GM19467 (cell line): ENCODE results near the gene COMMD1.
"Not testable (repeated sequence)": the region's sequence is repeated elsewhere in the genome, so short reads cannot be mapped to it uniquely, and the experiment has no call there.

ENCODE experiments used
- ATAC-seq: cut with Tn5 transposase; IDR thresholded peaks from one replicate; pipeline ENCODE4 v1.9.1; 2021; ENCODE audit warnings: mild to moderate bottlenecking, moderate library complexity; ENCODE audit not compliant: unreplicated experiment

COMMD1 gene

GRCh38 chr2:62133320-62133823 lies 227.9 kb downstream of the COMMD1 start:
- no peak for ATAC-seq

DNA sequence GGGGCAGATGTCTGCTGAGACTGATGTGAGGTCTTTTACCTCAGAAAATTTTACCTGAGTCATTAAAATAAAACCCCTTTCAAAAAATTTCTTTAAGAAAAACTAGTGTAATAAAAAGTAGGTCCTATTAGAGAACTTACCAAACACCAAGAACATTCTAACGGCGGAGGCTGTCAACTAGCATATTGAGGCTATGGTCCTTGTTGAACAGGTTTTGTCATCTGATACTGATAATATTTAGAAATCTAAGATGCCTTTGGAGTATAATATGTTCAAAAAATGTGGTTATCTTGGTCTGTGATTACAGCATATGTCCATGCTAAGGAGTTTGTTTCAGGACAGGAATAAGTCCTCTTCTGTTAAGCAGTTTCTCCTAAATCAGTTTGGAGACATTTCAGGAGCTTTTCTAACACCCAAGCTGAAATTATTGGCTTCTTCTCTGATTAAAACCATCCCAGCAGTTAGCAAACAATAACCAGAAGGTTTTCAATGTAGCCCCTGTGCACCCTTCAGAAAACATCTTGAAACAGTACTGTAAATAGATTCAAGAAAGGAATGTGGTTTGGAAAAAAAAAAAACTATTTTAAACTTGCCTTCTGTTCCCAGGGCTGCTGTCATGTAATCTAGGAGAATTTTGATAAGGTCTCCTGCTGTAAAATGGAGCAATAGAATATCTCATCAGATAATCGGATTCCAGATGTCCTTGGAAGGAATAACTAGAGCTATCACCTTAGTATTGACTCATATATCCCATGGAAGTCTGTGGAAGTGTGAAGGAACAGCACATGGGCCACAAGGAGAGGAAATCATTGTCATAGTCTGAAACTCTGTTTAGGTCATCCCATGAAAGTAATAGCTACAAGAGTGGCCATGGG lies 231.7 kb downstream of the COMMD1 start:
- ATAC-seq, result no peak

GRCh38 chr2:62140426-62141141 lies 235.1 kb downstream of the COMMD1 start:
- ATAC-seq, result peak; percentile 47

- no peak for ATAC-seq
Measured at GRCh38 chr2:62141142-62141740, 235.8 kb downstream of the COMMD1 start.

DNA sequence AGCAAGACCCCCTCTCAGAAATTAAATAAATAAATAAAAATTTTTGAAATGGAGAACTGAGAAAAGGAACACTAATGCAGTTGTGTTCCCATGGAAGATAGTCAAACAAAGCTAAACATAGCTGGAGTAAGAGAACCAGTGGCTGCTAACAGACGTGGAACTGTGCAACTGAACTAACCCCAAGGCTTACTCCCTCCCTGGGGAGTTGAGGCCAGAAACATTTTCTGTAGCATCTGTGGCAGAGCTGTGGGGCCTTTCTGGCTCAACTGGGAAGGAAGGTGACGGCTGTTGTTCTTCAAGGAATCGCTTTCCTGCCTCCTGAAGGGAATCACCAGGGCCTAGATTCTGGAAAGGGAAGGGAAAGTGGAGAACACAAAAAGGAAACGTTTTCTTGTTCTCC lies 236.6 kb downstream of the COMMD1 start:
- ATAC-seq, result no peak

GRCh38 chr2:62143696-62144095 lies 238.2 kb downstream of the COMMD1 start:
- ATAC-seq, result no peak

DNA sequence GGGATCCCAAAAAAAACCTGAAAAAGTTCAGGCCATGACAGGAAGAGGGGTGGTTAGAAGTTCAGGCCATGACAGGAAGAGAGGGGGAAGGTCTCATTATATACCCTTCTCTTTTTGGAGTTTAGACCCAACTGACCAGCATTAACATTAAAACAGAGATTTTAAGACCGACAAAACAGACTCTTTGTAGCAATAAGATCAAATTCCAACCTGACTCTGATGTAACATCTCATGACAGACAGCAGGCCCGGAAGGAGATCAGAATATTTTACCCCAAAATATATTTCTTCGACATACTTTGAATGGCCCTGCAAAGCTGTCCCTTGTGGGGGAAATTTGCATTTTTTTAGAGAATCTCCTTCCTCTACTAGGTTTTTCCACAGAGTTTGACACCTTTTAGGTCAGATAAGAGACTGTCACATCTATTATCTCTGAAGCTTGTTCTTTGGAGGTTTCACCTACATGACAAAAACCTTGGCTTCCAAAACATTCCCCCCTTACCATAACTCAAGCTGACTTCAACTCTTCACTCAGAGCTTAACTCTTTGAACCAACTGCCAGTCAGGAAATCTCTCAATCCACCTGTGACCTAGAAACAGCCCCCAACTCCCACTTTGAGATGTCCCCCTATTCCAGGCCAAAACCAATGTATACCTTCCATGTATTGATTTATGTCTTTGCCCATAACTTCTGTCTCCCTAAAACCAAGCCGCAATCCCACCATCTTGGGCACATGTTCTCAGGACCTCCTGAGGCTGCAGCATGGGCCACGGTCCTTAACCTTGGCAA lies 239.4 kb downstream of the COMMD1 start:
- no peak for ATAC-seq

DNA sequence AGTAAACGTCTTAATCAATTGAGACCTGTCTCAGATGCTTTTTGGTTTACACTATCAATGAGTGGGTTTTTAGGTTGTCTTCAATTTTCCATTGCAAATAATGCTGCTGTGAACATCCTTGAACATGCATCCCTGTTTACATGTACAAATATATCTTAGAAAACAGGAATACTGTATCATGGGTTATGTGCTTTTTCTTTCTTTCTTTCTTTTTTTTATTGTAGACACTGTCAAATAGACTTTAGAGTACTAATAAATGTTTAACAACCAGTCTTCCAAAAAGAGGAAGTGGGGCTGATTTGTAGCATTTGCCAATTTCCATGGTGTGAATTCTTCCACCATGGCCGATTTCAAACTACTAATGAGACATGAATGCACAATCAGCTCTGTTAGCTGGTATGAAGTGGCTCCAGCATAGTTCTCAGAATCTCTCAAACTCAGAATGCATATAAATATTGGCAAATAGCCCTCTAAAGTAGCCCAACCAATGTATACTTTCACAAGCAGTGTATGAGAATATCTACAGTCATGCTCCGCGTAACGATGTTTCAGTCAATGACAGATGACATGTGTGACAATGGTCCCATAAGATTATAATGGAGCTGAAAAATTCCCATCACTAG lies 240.1 kb downstream of the COMMD1 start:
- no peak for ATAC-seq

GRCh38 chr2:62146790-62147189 lies 241.3 kb downstream of the COMMD1 start:
- not testable (repeated sequence) for ATAC-seq

GRCh38 chr2:62147610-62148301 lies 242.3 kb downstream of the COMMD1 start:
- ATAC-seq, result no peak

GRCh38 chr2:62149708-62150107 lies 244.2 kb downstream of the COMMD1 start:
- ATAC-seq, result no peak

DNA sequence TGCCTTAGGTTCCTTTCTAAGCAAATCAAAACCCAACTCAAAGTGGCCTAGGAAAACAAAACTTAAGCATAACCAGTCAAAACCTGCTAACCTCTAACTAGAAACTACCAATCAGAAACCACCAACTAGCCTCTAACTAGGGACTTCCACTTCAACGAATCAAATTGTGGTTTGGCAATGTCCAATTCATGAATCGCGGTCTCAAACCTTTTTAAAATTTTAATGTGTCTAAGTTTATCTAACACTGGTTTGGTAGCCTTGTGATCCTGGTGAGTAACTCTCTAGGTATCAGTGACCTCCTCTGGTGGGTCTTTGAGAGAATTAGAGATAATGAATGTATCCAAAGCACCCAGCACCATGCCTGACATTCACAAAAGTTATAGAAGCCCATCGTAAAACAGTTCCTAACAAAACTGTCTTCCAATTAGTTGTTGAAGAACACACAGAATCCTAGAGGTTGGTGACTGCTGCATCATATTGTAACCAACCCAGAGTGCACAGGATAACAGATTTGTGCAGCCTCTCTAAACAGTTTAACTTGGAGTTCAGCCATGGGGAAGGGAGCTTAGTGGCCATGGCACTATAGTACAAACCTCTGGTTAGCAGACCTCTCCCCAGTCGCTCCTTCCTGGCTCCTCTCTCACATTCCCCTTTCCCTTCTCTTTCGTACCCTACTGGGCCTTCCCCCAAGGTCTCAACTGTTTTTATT lies 245.3 kb downstream of the COMMD1 start:
- no peak for ATAC-seq

- ATAC-seq, result no peak
Measured at GRCh38 chr2:62151306-62151638, 245.8 kb downstream of the COMMD1 start.

GRCh38 chr2:62152000-62152399 lies 246.5 kb downstream of the COMMD1 start:
- ATAC-seq, result no peak

DNA sequence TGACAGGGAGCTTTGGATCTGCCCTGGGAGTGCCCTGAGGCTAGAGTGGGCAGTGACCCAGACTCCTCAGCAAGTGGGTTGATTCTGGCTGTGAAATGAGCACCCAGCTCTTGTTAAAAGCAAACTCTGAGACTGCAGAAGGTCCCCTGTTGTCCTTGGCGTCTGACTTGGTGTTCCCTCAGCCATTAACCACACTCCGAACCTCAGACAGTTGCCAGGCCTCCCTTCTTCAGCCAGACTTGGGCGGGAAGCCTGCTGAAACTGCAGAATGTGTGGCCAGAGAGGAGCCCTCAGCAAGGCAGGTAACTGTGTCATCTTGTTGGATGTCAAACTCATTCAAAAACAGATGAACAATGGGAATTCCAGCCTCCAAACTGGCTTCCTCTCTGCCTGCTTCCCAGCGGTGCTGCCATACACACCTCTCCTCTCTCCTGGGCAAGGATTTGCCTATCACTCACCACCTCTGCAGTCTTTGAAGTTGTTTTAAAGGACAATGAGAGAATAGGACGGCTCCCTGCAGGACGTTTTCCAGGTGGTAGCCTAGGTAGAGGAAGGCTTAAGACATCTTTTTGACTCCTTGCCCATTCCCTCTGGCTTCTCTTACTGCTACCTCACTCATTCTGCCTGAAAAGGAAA lies 251.5 kb downstream of the COMMD1 start:
- ATAC-seq, result no peak

GRCh38 chr2:62158444-62159121 lies 253.1 kb downstream of the COMMD1 start:
- no peak for ATAC-seq

DNA sequence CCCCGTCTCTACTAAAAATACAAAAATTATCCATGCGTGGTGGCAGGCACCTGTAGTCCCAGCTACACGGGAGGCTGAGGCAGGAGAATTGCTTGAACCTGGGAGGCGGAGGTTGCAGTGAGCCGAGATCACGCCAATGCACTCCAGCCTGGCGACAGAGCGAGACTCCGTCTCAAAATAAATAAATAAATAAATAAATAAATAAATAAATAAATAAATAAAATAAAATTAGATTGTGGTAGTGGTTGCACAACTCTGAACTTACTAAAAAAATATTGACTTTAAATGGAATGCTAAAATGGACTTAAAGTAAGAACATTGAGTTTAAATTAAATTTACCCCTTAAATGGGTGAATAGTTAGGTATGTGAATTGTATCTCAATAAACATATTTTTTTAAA lies 255.2 kb downstream of the COMMD1 start:
- ATAC-seq, result not testable (repeated sequence)
